ENCODE results near the gene MT1B.

MT1B gene

GRCh38 chr16:56695246-56695645 is 43.6 kb downstream of the MT1B start:
- H3K9me3 Mint-ChIP-seq = peaks cover 12% of the 10 kb centered on the region
- peaks cover 37% of the 10 kb centered on the region for H3K27me3 Mint-ChIP-seq (ENCODE audit: low read depth)
- no peaks in the 10 kb centered on the region for H3K4me1 Mint-ChIP-seq
- no peaks in the 10 kb centered on the region for H3K36me3 Mint-ChIP-seq (ENCODE audit: low read depth)
- no peak for TF ChIP-seq CTCF (IDR thresholded peaks at IDR 0.05; ENCODE audit: unreplicated experiment in 3 of 3)
- no peak overlapping the region for H3K4me3 Mint-ChIP-seq
- H3K27ac Mint-ChIP-seq = no peak overlapping the region

- Mint-ChIP-seq H3K9me3 (peaks cover 7% of the 10 kb centered on the region), H3K36me3 (ENCODE audit: low read depth) (no peaks in the 10 kb centered on the region), H3K4me1 (no peaks in the 10 kb centered on the region), H3K4me3 (no peak overlapping the region), H3K27ac (no peak overlapping the region), H3K27me3 (ENCODE audit: low read depth) (peaks cover 24% of the 10 kb centered on the region)
- TF ChIP-seq CTCF (IDR thresholded peaks at IDR 0.05; ENCODE audit: unreplicated experiment in 3 of 3) = no peak
Observed at GRCh38 chr16:56697456-56698155, 45.9 kb downstream of the MT1B start.

GRCh38 chr16:56700195-56700594 is 48.5 kb downstream of the MT1B start:
- H3K4me3 Mint-ChIP-seq = no peak overlapping the region
- no peaks in the 10 kb centered on the region for H3K4me1 Mint-ChIP-seq
- peaks cover 24% of the 10 kb centered on the region for H3K27me3 Mint-ChIP-seq (ENCODE audit: low read depth)
- no peaks in the 10 kb centered on the region for H3K36me3 Mint-ChIP-seq (ENCODE audit: low read depth)
- peaks cover 7% of the 10 kb centered on the region for H3K9me3 Mint-ChIP-seq
- no peak for TF ChIP-seq CTCF (IDR thresholded peaks at IDR 0.05; ENCODE audit: unreplicated experiment in 3 of 3)
- no peak overlapping the region for H3K27ac Mint-ChIP-seq

GRCh38 chr16:56700631-56701030 is 48.9 kb downstream of the MT1B start:
- no peak overlapping the region for H3K27ac Mint-ChIP-seq
- no peaks in the 10 kb centered on the region for H3K36me3 Mint-ChIP-seq (ENCODE audit: low read depth)
- no peaks in the 10 kb centered on the region for H3K4me1 Mint-ChIP-seq
- no peak overlapping the region for H3K4me3 Mint-ChIP-seq
- H3K27me3 Mint-ChIP-seq (ENCODE audit: low read depth) = peaks cover 20% of the 10 kb centered on the region
- peaks cover 7% of the 10 kb centered on the region for H3K9me3 Mint-ChIP-seq
- no peak for TF ChIP-seq CTCF (IDR thresholded peaks at IDR 0.05; ENCODE audit: unreplicated experiment in 3 of 3)

GRCh38 chr16:56701534-56701933 is 49.8 kb downstream of the MT1B start:
- Mint-ChIP-seq H3K4me1 (no peaks in the 10 kb centered on the region), H3K27ac (no peak overlapping the region), H3K36me3 (ENCODE audit: low read depth) (no peaks in the 10 kb centered on the region), H3K9me3 (peaks cover 7% of the 10 kb centered on the region), H3K4me3 (no peak overlapping the region), H3K27me3 (ENCODE audit: low read depth) (peaks cover 19% of the 10 kb centered on the region)
- no peak for TF ChIP-seq CTCF (IDR thresholded peaks at IDR 0.05; ENCODE audit: unreplicated experiment in 3 of 3)
